ACC112 (cell line): Measurements from ENCODE around the gene ZNF248.
"Not testable (repeated sequence)": the region's sequence is repeated elsewhere in the genome, so short reads cannot be mapped to it uniquely, and the experiment has no call there.

ENCODE experiments used
- H2AFZ ChIP-seq: fragments of 200-600 bp; sonication (generic); one replicate; pipeline ENCODE4 v1.6.0; 2017; ENCODE audit warnings: antibody characterized with exemption, low read length; ENCODE audit not compliant: unreplicated experiment
- H3K27ac ChIP-seq: fragments of 200-600 bp; sonication (generic); 2 replicates; pipeline ENCODE4 v1.5.1; 2014; ENCODE audit warnings: low read depth, mild to moderate bottlenecking, antibody characterized with exemption, low read length, moderate library complexity
- H3K27me3 ChIP-seq: fragments of 200-600 bp; sonication (generic); 2 replicates; pipeline ENCODE4 v1.6.1; 2014; ENCODE audit warnings: mild to moderate bottlenecking, antibody characterized with exemption, low read length, moderate library complexity, mixed read lengths; ENCODE audit not compliant: insufficient read depth
- H3K36me3 ChIP-seq: fragments of 200-600 bp; sonication (generic); 2 replicates; pipeline ENCODE4 v1.6.1; 2016; ENCODE audit warnings: mild to moderate bottlenecking, antibody characterized with exemption, low read length, moderate library complexity, mixed read lengths; ENCODE audit not compliant: insufficient read depth
- H3K4me1 ChIP-seq: fragments of 200-600 bp; sonication (generic); one replicate; pipeline ENCODE4 v1.6.1; 2016; ENCODE audit warnings: low read length, mixed read lengths; ENCODE audit not compliant: insufficient read depth, unreplicated experiment, control insufficient read depth
- H3K4me3 ChIP-seq: fragments of 200-600 bp; sonication (generic); 2 replicates; pipeline ENCODE4 v1.5.1; 2014; ENCODE audit warnings: mild to moderate bottlenecking, low read depth, low read length
- H3K79me2 ChIP-seq: fragments of 200-600 bp; sonication (generic); one replicate; pipeline ENCODE4 v1.6.0; 2016; ENCODE audit warnings: low read length; ENCODE audit not compliant: control insufficient read depth, unreplicated experiment, insufficient read depth

Gene ZNF248

DNA sequence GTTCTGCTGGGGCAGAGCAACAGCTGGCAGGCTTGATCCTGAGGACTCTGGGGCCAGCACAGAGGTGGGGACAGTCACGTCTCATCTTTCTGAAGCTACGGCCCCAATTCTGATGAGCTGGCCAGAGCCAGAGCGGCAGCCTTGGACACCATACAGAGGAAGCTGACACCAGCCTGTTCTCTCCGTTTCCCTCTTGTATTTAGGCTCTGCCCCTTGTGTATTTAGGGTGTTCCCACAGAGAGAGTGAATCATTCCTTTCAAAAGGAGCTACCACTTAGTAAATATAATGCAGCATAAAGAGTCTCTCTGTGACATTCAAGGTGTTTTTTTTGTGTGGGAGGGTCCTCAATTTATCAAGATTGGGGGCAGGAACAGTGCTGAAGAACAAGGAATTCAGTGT lies 109.2 kb downstream of the ZNF248 start:
- Histone ChIP-seq H3K4me3 (no peak overlapping the region), H2AFZ (no peak overlapping the region), H3K27ac (no peak overlapping the region), H3K79me2 (no peaks in the 10 kb centered on the region), H3K4me1 (no peaks in the 10 kb centered on the region), H3K36me3 (no peaks in the 10 kb centered on the region), H3K27me3 (no peaks in the 10 kb centered on the region)

DNA sequence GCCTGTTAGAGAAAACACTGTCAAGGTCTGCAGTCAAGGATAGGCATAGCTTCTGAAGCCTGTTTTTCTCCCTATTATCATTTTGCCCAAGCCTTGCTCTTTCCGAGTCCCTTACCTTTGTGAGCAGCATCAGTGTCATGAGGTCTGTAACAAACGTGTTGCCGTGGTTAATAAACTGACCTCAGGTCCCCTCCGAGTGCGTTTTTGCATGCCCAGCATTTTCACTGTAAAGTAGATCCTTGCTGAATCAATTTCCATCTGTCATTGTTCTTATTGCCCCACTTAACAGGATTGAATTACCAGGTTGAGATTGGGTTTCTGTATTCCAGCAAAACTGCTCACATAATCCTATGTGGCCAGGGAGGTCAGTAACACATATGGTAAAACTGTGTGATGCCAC lies 110.3 kb downstream of the ZNF248 start:
- Histone ChIP-seq H2AFZ (no peak overlapping the region), H3K36me3 (no peaks in the 10 kb centered on the region), H3K27ac (no peak overlapping the region), H3K79me2 (no peaks in the 10 kb centered on the region), H3K4me1 (no peaks in the 10 kb centered on the region), H3K4me3 (no peak overlapping the region), H3K27me3 (no peaks in the 10 kb centered on the region)

DNA sequence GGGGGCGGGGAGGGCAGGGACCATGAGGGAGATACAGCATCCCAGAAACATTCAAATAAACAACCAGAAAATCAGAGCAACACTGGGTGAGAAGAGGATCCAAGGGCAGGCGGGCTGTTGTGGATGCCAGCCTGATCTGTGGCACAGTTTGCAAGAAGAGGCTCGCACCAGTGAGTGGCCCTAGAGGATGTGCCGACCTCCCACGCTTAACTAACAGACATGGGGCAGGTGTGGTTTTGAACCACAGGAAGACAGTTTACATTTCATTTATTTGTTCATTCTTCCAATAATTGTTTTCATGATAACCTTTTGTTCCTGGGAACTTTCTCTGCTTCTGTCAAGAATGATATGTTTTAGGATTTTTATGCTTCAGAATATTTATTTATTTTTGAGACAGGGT lies 115.6 kb downstream of the ZNF248 start:
- no peaks in the 10 kb centered on the region for H3K79me2 ChIP-seq
- H3K4me3 ChIP-seq = no peak overlapping the region
- no peak overlapping the region for H3K27ac ChIP-seq
- no peaks in the 10 kb centered on the region for H3K4me1 ChIP-seq
- no peaks in the 10 kb centered on the region for H3K36me3 ChIP-seq
- H3K27me3 ChIP-seq = no peaks in the 10 kb centered on the region
- no peak overlapping the region for H2AFZ ChIP-seq

DNA sequence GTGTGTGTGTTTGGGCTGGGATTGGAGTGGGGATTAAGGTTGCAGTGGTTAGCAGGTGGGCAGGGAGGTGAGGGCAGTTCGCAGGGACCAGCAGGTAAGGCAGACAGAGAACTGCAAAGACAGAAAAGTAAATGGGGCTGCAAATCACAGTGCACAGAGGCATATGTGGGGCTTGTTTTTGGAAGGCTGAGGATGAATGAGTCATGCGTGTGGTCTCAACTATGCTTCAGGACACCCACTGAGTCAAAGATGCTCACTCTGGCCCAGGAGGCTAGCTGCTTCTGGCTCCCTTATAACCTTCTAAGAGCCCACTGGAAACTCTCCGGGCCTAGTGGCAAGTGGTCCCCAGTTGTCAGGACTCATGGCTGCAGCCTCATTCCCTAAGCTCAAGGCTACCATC lies 118.2 kb downstream of the ZNF248 start:
- H3K27ac ChIP-seq = no peak overlapping the region
- H2AFZ ChIP-seq = no peak overlapping the region
- peaks cover 5% of the 10 kb centered on the region for H3K4me1 ChIP-seq
- H3K79me2 ChIP-seq = no peaks in the 10 kb centered on the region
- no peaks in the 10 kb centered on the region for H3K27me3 ChIP-seq
- H3K4me3 ChIP-seq = no peak overlapping the region
- H3K36me3 ChIP-seq = no peaks in the 10 kb centered on the region

DNA sequence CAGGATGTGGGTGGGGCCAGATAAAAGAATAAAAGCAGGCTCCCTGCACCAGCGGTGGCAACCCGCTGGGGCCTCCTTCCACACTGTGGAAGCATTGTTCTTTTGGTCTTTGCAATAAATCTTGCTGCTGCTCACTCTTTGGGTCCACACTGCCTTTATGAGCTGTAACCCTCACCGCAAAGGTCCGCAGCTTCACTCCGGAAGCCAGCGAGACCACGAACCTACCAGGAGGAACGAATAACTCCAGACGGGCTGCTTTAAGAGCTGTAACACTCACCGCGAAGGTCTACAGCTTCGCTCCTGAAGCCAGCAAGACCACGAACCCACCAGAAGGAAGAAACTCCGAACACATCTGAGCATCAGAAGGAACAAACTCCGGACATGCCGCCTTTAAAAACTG lies 119.2 kb downstream of the ZNF248 start:
- not testable (repeated sequence) for H2AFZ ChIP-seq, H3K27ac ChIP-seq, H3K27me3 ChIP-seq, H3K36me3 ChIP-seq, H3K4me3 ChIP-seq, H3K4me1 ChIP-seq, H3K79me2 ChIP-seq

- H2AFZ ChIP-seq = no peak overlapping the region
- H3K36me3 ChIP-seq = no peaks in the 10 kb centered on the region
- H3K4me3 ChIP-seq = no peak overlapping the region
- peaks cover 5% of the 10 kb centered on the region for H3K4me1 ChIP-seq
- no peak overlapping the region for H3K27ac ChIP-seq
- no peaks in the 10 kb centered on the region for H3K27me3 ChIP-seq
- H3K79me2 ChIP-seq = no peaks in the 10 kb centered on the region
Measured at GRCh38 chr10:37737336-37737735, 120.1 kb downstream of the ZNF248 start.

GRCh38 chr10:37736120-37736519 lies 121.3 kb downstream of the ZNF248 start:
- Histone ChIP-seq H3K4me1 (peaks cover 5% of the 10 kb centered on the region), H3K79me2 (no peaks in the 10 kb centered on the region), H2AFZ (no peak overlapping the region), H3K27ac (no peak overlapping the region), H3K27me3 (no peaks in the 10 kb centered on the region), H3K36me3 (no peaks in the 10 kb centered on the region), H3K4me3 (no peak overlapping the region)

GRCh38 chr10:37734971-37735370 lies 122.4 kb downstream of the ZNF248 start:
- Histone ChIP-seq H3K27me3 (no peaks in the 10 kb centered on the region), H3K4me1 (peaks cover 5% of the 10 kb centered on the region), H2AFZ (no peak overlapping the region), H3K27ac (no peak overlapping the region), H3K4me3 (no peak overlapping the region), H3K36me3 (no peaks in the 10 kb centered on the region), H3K79me2 (no peaks in the 10 kb centered on the region)
